Stomach (tissue), 9 donors: Measurements from ENCODE around the gene FAM110A. TPM values are rescaled to one million over a fixed set of nuclear protein-coding genes. Genes with fewer than 3 reads are reported as not detected.
"Not testable (repeated sequence)": the region's sequence is repeated elsewhere in the genome, so short reads cannot be mapped to it uniquely, and the experiment has no call there.

Experiments used
- DNase-seq, 2 donors: peaks; one replicate each; pipeline versions ENCODE4 v3.0.0 to v3.0.0-alpha.2; 2013 to 2019
- H3K27ac ChIP-seq, 5 donors: fragments of 200-600 bp in 4 of 5; sonication (generic) in 4 of 5; one replicate each; pipeline ENCODE4 v1.5.1; 2013 to 2019; ENCODE audit warnings: mild to moderate bottlenecking in 1 of 5, moderate library complexity in 1 of 5
- H3K27me3 ChIP-seq, 3 donors: fragments of 200-600 bp; sonication (generic); one replicate each; pipeline ENCODE4 v1.5.1; 2017 to 2019; ENCODE audit warnings: mixed run types in 1 of 3
- H3K36me3 ChIP-seq, 4 donors: fragments of 200-600 bp; sonication (generic); 1 replicate in 3 of 4; 2 replicates in 1 of 4; pipeline ENCODE4 v1.5.1; 2016 to 2019
- H3K4me1 ChIP-seq, 4 donors: fragments of 200-600 bp; sonication (generic); one replicate each; pipeline ENCODE4 v1.5.1; 2016 to 2019
- H3K4me3 ChIP-seq, 4 donors: fragments of 200-600 bp; sonication (generic) in 3 of 4; one replicate each; pipeline ENCODE4 v1.5.1; 2016 to 2019; ENCODE audit warnings: mild to moderate bottlenecking in 1 of 4
- H3K9me3 ChIP-seq, 4 donors: fragments of 200-600 bp; sonication (generic); one replicate each; pipeline ENCODE4 v1.5.1; 2016 to 2019
- CTCF ChIP-seq, 7 experiments: fragments of 450-650 bp in 4 of 7; fragments of 200-600 bp in 3 of 7; sonication (generic) in 3 of 7; IDR thresholded peaks; one replicate each; pipeline ENCODE4 v1.5.1; 2016 to 2019; ENCODE audit warnings: antibody characterized with exemption in 7 of 7, control low read depth in 2 of 7, mild to moderate bottlenecking in 1 of 7
- EP300 ChIP-seq: sonication (generic); formaldehyde crosslinking; IDR thresholded peaks from one replicate; pipeline ENCODE4 v1.6.1; 2017; ENCODE audit warnings: antibody characterized with exemption
- POLR2A ChIP-seq, 4 donors: fragments of 450-650 bp; IDR thresholded peaks; one replicate each; pipeline ENCODE4 v1.6.1; 2016; ENCODE audit warnings: antibody characterized with exemption in 4 of 4, control low read depth in 2 of 4, mild to moderate bottlenecking in 1 of 4, moderate library complexity in 1 of 4
- POLR2AphosphoS5 ChIP-seq, 3 donors: sonication (generic); formaldehyde crosslinking; IDR thresholded peaks; one replicate each; pipeline ENCODE4 v1.6.1; 2016; ENCODE audit warnings: antibody characterized with exemption in 3 of 3
- WGBS, 5 donors: extraction: QIAGEN DNeasy Blood & Tissue Kit in 3 of 5; methylation state at CpG; one replicate each; pipeline versions ENCODE4 v1.1.5 to v1.1.7; 2013 to 2018; 5-methylcytosine and 5-hydroxymethylcytosine counted together
- intact Hi-C: fragments of 100-400 bp; cut with DNase I; formaldehyde crosslinking; loops from one replicate; pipeline ENCODE4 v1.15.1; 2023; ENCODE audit warnings: low total_unique reads
- polyA plus RNA-seq, 3 donors: library from polyadenylated mRNA; stranded (reverse); fragments of 200-250 nt; gene quantifications; one replicate each; pipeline ENCODE4 v1.2.3, GENCODE V29; 2013
- total RNA-seq, 5 donors: library from RNA; depleted of rRNA; stranded (reverse); fragments of >200 nt; gene quantifications; one replicate each; pipeline versions ENCODE4 v1.1.0 to v1.2.3, GENCODE V29; 2014 to 2016
- donor health status: healthy with polysubstance abuse.
- donor health status: Bipolar disorder and iron deficiency.
- donor health status: healthy.

Gene FAM110A
- total and polyA plus RNA-seq, 8 donors, result 0.58 to 17.6 (median 3.8) TPM

GRCh38 chr20:825710-826421 lies 7.6 kb upstream of the FAM110A start:
- no peaks in the 10 kb centered on the region for H3K27me3 ChIP-seq
- H3K36me3 ChIP-seq, result no peaks in the 10 kb centered on the region
- H3K4me3 ChIP-seq, result no peak overlapping the region
- no peak overlapping the region for H3K27ac ChIP-seq
- H3K9me3 ChIP-seq, result no peaks in the 10 kb centered on the region
- intact Hi-C loops, result no loop called here
- H3K4me1 ChIP-seq, result no peaks in the 10 kb centered on the region
- DNase-seq, result peak in 1 of 2 donors; percentile 9
- WGBS, 5 donors, result 73 to 92% (median 88%) methylated on average over 9 of the region's 9 CpGs
- TF ChIP-seq POLR2AphosphoS5 (IDR thresholded peaks at IDR 0.05) (no peak), CTCF (IDR thresholded peaks at IDR 0.05) (no peak), POLR2A (IDR thresholded peaks at IDR 0.05) (no peak), EP300 (no peak)

GRCh38 chr20:826695-827323 lies 6.7 kb upstream of the FAM110A start:
- Histone ChIP-seq H3K4me1 (no peaks in the 10 kb centered on the region), H3K4me3 (no peak overlapping the region), H3K27me3 (no peaks in the 10 kb centered on the region), H3K36me3 (no peaks in the 10 kb centered on the region), H3K27ac (no peak overlapping the region), H3K9me3 (no peaks in the 10 kb centered on the region)
- intact Hi-C loops, result no loop called here
- WGBS, 5 donors, result 91 to 95% (median 91%) methylated on average over 7 of the region's 7 CpGs
- TF ChIP-seq EP300 (no peak), POLR2A (IDR thresholded peaks at IDR 0.05) (no peak), POLR2AphosphoS5 (IDR thresholded peaks at IDR 0.05) (no peak), CTCF (IDR thresholded peaks at IDR 0.05) (no peak)
- peak in 1 of 2 donors; percentile 17 for DNase-seq

GRCh38 chr20:827981-828380 lies 5.5 kb upstream of the FAM110A start:
- H3K27me3 ChIP-seq, H3K27ac ChIP-seq, H3K9me3 ChIP-seq, H3K4me3 ChIP-seq, H3K4me1 ChIP-seq, intact Hi-C loops, H3K36me3 ChIP-seq: not testable (repeated sequence)
- DNase-seq, result peak in 1 of 2 donors; percentile 8
- WGBS, 5 donors, result 82 to 96% (median 92%) methylated on average over 8 of the region's 8 CpGs

GRCh38 chr20:828987-829386 lies 4.5 kb upstream of the FAM110A start:
- DNase-seq, result no peak
- Histone ChIP-seq H3K4me3 (no peak overlapping the region), H3K27me3 (no peaks in the 10 kb centered on the region), H3K27ac (no peak overlapping the region), H3K36me3 (no peaks in the 10 kb centered on the region), H3K4me1 (peaks cover 2 to 11% (median 7%) of the 10 kb centered on the region in 4 donors), H3K9me3 (no peaks in the 10 kb centered on the region)
- TF ChIP-seq EP300 (no peak), CTCF (IDR thresholded peaks at IDR 0.05) (no peak), POLR2AphosphoS5 (IDR thresholded peaks at IDR 0.05) (no peak), POLR2A (IDR thresholded peaks at IDR 0.05) (no peak)
- intact Hi-C loops, result no loop called here
- WGBS, 5 donors, result 27 to 41% (median 37%) methylated on average over 6 of the region's 6 CpGs

GRCh38 chr20:829551-829950 lies 4.0 kb upstream of the FAM110A start:
- intact Hi-C loops, result no loop called here
- Histone ChIP-seq H3K36me3 (no peaks in the 10 kb centered on the region), H3K9me3 (no peaks in the 10 kb centered on the region), H3K27ac (no peak overlapping the region), H3K4me1 (peaks cover 7 to 17% (median 12%) of the 10 kb centered on the region in 4 donors), H3K4me3 (no peak overlapping the region), H3K27me3 (no peaks in the 10 kb centered on the region)
- no peak for TF ChIP-seq POLR2A (IDR thresholded peaks at IDR 0.05)
- no peak for TF ChIP-seq CTCF (IDR thresholded peaks at IDR 0.05)
- no peak for TF ChIP-seq EP300
- TF ChIP-seq POLR2AphosphoS5 (IDR thresholded peaks at IDR 0.05), result no peak
- DNase-seq, result no peak
- 90 to 98% (median 91%) methylated on average over 2 of the region's 2 CpGs for WGBS, 5 donors
